ENCODE data around the gene COPG1.
A peak's percentile ranks its signal among the peaks of the same experiment; 100 is the strongest.
"Not testable (repeated sequence)": the region's sequence is repeated elsewhere in the genome, so short reads cannot be mapped to it uniquely, and the experiment has no call there.

DNA sequence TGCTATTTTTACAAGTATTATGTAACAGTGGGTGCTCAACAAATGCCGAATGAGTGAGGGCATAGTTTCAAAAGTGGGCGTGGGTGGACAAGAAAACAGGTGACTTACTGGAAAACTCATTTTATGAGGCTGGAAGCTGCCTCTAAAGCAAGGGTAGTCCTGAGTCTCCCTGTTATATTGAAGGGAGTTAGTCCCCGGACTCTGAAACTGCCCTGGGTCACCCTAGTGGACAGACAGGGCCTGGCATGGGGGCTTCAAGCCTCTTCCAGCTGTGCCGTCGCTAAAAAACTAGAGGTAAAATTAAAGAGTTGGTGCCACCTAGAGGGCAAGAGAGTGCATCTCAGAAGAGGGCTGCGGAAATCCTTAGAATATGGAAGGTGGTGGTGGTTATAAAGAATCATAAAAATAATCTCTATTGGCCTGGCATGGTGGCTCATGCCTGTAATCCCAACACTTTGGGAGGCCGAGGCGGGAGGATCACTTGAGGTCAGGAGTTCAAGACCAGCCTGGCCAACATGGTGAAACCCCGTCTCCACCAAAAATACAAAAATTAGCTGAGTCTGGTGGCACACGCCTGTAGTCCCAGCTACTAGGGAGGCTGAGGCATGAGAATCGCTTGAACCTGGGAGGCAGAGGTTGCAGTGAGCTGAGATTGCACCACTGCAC lies 3.6 kb upstream of the COPG1 start:
- TF ChIP-seq, protein P1, sequence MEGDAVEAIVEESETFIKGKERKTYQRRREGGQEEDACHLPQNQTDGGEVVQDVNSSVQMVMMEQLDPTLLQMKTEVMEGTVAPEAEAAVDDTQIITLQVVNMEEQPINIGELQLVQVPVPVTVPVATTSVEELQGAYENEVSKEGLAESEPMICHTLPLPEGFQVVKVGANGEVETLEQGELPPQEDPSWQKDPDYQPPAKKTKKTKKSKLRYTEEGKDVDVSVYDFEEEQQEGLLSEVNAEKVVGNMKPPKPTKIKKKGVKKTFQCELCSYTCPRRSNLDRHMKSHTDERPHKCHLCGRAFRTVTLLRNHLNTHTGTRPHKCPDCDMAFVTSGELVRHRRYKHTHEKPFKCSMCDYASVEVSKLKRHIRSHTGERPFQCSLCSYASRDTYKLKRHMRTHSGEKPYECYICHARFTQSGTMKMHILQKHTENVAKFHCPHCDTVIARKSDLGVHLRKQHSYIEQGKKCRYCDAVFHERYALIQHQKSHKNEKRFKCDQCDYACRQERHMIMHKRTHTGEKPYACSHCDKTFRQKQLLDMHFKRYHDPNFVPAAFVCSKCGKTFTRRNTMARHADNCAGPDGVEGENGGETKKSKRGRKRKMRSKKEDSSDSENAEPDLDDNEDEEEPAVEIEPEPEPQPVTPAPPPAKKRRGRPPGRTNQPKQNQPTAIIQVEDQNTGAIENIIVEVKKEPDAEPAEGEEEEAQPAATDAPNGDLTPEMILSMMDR (IDR thresholded peaks at IDR 0.05) = peak; percentile 89 to 98
- not testable (repeated sequence) for TF ChIP-seq POLR2AphosphoS5, EP300, POLR2A (IDR thresholded peaks at IDR 0.05)
